ENCODE measurements around the gene SOX21.

Gene SOX21

DNA sequence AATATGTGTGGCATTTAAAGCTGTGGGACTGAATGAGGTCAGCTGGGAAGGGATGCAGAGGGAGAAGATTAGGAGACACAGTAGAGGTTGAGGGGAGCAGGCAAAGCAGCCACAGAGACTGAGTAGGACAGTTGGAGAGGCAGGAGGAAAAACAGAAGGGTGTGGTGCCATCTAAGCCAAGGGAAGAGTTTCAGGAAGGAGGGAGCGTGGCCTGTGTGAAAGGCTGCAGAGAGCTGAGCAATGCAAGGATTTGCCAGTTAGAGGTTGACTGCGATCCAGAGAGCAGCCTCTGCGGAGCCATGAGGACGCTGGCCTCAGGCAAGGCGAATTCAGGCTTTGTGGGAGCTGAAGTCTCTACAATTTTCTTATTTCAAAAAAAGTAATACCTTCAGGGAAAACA lies 28.9 kb downstream of the SOX21 start:
- TF ChIP-seq, protein P1, sequence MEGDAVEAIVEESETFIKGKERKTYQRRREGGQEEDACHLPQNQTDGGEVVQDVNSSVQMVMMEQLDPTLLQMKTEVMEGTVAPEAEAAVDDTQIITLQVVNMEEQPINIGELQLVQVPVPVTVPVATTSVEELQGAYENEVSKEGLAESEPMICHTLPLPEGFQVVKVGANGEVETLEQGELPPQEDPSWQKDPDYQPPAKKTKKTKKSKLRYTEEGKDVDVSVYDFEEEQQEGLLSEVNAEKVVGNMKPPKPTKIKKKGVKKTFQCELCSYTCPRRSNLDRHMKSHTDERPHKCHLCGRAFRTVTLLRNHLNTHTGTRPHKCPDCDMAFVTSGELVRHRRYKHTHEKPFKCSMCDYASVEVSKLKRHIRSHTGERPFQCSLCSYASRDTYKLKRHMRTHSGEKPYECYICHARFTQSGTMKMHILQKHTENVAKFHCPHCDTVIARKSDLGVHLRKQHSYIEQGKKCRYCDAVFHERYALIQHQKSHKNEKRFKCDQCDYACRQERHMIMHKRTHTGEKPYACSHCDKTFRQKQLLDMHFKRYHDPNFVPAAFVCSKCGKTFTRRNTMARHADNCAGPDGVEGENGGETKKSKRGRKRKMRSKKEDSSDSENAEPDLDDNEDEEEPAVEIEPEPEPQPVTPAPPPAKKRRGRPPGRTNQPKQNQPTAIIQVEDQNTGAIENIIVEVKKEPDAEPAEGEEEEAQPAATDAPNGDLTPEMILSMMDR (IDR thresholded peaks at IDR 0.05; ENCODE audit: low read depth, low read length, missing control alignments), result no peak
- in situ Hi-C loops (cut with HindIII; ENCODE audit: low sequenced_read_pairs), result no loop called here
- DNase-seq (ENCODE audit: low read depth), result no peak
- no peak overlapping the region for H3K4me3 ChIP-seq (ENCODE audit: low read depth, low read length)

DNA sequence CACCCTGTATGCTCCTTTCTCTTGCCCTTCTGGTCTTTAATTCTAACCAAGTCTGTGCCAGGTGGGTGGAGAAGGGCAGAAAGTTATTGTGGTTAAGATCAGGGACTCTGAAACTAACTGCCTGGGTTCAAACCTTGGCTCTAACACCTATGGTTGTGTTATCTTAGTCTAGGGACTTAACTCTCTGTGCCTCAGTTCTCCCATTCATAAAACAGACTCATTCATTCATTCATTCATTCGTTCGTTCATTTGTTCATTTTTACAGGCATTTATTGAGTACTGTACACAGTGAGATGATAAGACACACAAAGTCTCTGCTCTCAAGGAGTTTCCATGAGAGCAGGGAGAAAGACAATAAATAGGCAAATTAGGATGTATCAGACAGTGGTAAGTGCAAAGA lies 30.1 kb downstream of the SOX21 start:
- H3K4me3 ChIP-seq (ENCODE audit: low read depth, low read length), result no peak overlapping the region
- TF ChIP-seq, protein P1 (IDR thresholded peaks at IDR 0.05; ENCODE audit: low read depth, low read length, missing control alignments), result no peak
- DNase-seq (ENCODE audit: low read depth), result no peak
- in situ Hi-C loops (cut with HindIII; ENCODE audit: low sequenced_read_pairs), result no loop called here

DNA sequence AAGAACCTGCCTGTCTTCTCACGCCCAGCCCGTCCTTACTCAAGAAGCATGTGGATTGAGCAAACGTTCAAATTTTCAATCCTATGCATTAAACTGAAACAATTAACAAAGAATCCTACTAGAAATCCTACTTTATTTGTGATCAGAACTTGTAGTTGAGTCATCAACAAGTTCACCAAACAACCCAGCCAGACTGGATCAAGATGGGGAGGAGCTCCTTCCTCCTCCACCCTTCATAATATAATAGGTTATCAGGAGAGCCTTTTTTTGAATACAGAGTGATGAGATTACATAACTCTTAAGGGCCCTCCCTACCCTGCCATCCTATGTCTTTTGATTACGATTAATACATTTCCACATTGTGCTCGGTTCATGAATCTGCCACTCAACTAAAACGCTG lies 32.7 kb downstream of the SOX21 start:
- no peak for DNase-seq (ENCODE audit: low read depth)
- in situ Hi-C loops (cut with HindIII; ENCODE audit: low sequenced_read_pairs), result no loop called here
- TF ChIP-seq, protein P1 (IDR thresholded peaks at IDR 0.05; ENCODE audit: low read depth, low read length, missing control alignments), result no peak
- no peak overlapping the region for H3K4me3 ChIP-seq (ENCODE audit: low read depth, low read length)

DNA sequence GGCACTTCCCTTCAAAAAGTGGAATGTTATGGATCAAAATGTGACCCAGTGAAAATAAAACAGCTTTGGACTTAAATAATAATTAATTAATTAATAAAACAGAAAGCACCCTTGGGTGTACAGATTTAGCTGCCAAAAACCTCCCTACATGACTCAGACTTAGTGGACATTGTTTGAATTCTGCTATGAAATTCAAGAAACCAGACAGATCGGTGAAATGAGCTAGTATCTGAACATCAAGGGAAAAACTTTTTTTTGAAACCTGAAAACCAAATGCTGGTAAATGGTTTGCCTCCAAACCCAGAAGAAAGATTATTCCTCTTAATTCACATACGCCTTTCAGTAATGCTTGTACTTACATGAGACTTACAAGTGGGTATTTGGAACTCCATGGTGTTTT lies 33.5 kb downstream of the SOX21 start:
- no peak for DNase-seq (ENCODE audit: low read depth)
- no peak overlapping the region for H3K4me3 ChIP-seq (ENCODE audit: low read depth, low read length)
- in situ Hi-C loops (cut with HindIII; ENCODE audit: low sequenced_read_pairs), result no loop called here
- TF ChIP-seq, protein P1 (IDR thresholded peaks at IDR 0.05; ENCODE audit: low read depth, low read length, missing control alignments), result no peak

DNA sequence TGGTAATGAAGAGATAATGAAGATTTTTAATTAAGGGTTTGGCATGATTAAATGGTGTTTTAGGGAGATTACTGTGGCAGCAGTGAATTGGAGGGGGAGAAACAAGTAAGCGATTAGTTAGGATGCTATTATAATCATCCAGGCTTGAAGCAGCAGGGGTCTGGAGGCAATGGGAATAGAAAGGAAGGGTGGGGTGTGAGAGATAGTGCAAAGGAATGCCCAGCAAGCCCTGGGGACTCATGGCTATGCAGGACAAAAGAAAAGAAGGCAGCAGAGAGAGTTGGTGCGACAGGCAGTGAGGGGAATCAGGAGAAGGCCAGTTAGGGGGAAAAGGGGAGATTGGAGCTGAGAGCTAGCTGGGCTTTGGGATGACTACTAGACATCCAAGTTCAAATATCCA lies 34.5 kb downstream of the SOX21 start:
- no peak overlapping the region for H3K4me3 ChIP-seq (ENCODE audit: low read depth, low read length)
- DNase-seq (ENCODE audit: low read depth), result no peak
- TF ChIP-seq, protein P1 (IDR thresholded peaks at IDR 0.05; ENCODE audit: low read depth, low read length, missing control alignments), result no peak
- in situ Hi-C loops (cut with HindIII; ENCODE audit: low sequenced_read_pairs), result no loop called here

DNA sequence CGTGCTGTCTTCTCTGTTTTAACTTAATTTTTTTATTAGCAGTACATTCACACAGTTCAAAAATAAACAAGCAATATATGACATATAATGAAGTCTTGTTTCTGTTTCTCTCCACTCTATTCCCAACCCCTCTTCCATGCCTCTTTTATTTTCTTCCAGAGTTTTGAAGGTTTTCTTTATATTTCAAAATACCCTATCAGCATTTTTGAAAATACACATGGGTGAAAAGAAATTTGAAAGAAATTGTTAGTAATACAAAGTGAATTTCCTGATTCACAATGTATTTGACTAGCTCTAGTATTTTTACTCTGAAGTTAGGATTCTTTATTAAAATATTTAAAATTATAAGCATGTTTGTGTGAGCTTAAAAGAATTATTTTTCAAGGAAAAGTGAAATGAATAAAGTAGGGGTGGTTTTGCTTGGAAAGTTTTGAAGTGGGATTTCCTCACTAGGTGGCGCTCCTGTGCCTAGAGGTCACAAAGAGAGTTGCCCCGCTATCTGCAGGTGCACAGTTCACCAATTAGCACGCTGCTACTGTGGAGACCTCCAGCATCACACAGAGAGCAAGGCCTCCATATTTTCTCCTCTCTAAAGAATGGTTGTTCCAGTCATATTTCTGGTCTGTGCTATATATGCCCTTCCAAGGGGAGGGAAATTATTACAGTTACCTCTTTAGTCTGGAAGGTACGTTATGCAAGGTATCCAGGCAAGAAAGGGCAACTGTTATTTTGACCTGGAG lies 37.6 kb downstream of the SOX21 start:
- no peak overlapping the region for H3K4me3 ChIP-seq (ENCODE audit: low read depth, low read length)
- DNase-seq (ENCODE audit: low read depth), result peak; percentile 31
- TF ChIP-seq, protein P1 (IDR thresholded peaks at IDR 0.05; ENCODE audit: low read depth, low read length, missing control alignments), result peak; percentile 78
- in situ Hi-C loops (cut with HindIII; ENCODE audit: low sequenced_read_pairs), result no loop called here
